DND-41 (cell line): ENCODE data around the gene RPS19.

ENCODE experiments used
- ATAC-seq: fragments of 200-7000 bp; cut with Tn5 transposase; 3 replicates; pipeline ENCODE4 v1.9.1; 2021; ENCODE audit warnings: low read depth; ENCODE audit not compliant: insufficient read depth
- DNase-seq: peaks from one replicate; pipeline ENCODE4 v3.0.0-alpha.2; 2020
- H2AFZ ChIP-seq: 2 replicates; pipeline ENCODE4 v1.6.0; 2012; ENCODE audit warnings: low read depth, low read length
- H3K27ac ChIP-seq: 2 replicates; pipeline ENCODE4 v1.5.1; 2012; ENCODE audit warnings: low read length, inconsistent platforms
- H3K27me3 ChIP-seq: fragments of 200-600 bp; sonication (generic); 2 replicates; pipeline ENCODE4 v1.6.0; 2012; ENCODE audit warnings: low read length, mild to moderate bottlenecking, inconsistent platforms; ENCODE audit not compliant: insufficient read depth, poor library complexity
- H3K36me3 ChIP-seq: 2 replicates; pipeline ENCODE4 v1.5.1; 2012; ENCODE audit warnings: low read length, inconsistent platforms; ENCODE audit not compliant: insufficient read depth
- H3K4me1 ChIP-seq: 2 replicates; pipeline ENCODE4 v1.5.1; 2012; ENCODE audit warnings: mild to moderate bottlenecking, low read length; ENCODE audit not compliant: insufficient read depth
- H3K4me2 ChIP-seq: 2 replicates; pipeline ENCODE4 v1.6.0; 2012; ENCODE audit warnings: mild to moderate bottlenecking, moderate library complexity, low read length, inconsistent platforms; ENCODE audit not compliant: insufficient read depth
- H3K4me3 ChIP-seq, 2 experiments: fragments of 200-600 bp in 1 of 2; shearing (Covaris generic) in 1 of 2; 2 replicates each; pipeline ENCODE4 v1.5.1; 2012 to 2016; ENCODE audit warnings: inconsistent platforms in 2 of 2, low read length in 2 of 2, mild to moderate bottlenecking in 2 of 2, low read depth in 1 of 2, moderate library complexity in 1 of 2
- H3K79me2 ChIP-seq: 2 replicates; pipeline ENCODE4 v1.6.0; 2012; ENCODE audit warnings: low read length, inconsistent platforms; ENCODE audit not compliant: insufficient read depth
- H3K9ac ChIP-seq: 2 replicates; pipeline ENCODE4 v1.6.0; 2012; ENCODE audit warnings: low read depth, mild to moderate bottlenecking, inconsistent platforms, low read length, moderate library complexity
- H3K9me3 ChIP-seq: 2 replicates; pipeline ENCODE4 v1.5.1; 2012; ENCODE audit warnings: low read length, moderate library complexity, mild to moderate bottlenecking, inconsistent platforms; ENCODE audit not compliant: insufficient read depth, severe bottlenecking
- H4K20me1 ChIP-seq: 2 replicates; pipeline ENCODE4 v1.6.0; 2012; ENCODE audit warnings: low read length; ENCODE audit not compliant: insufficient read depth
- CTCF ChIP-seq: IDR thresholded peaks from 2 replicates; pipeline ENCODE4 v1.5.1; 2012; ENCODE audit warnings: borderline replicate concordance, low read length, moderate library complexity, mild to moderate bottlenecking; ENCODE audit not compliant: poor library complexity, severe bottlenecking; ENCODE audit errors: extremely low read depth
- EZH2 ChIP-seq: IDR thresholded peaks from 3 replicates; pipeline ENCODE4 v1.6.1; 2012; ENCODE audit warnings: borderline replicate concordance, low read depth, mild to moderate bottlenecking, moderate library complexity, low read length, inconsistent platforms; ENCODE audit not compliant: severe bottlenecking

RPS19 gene

DNA sequence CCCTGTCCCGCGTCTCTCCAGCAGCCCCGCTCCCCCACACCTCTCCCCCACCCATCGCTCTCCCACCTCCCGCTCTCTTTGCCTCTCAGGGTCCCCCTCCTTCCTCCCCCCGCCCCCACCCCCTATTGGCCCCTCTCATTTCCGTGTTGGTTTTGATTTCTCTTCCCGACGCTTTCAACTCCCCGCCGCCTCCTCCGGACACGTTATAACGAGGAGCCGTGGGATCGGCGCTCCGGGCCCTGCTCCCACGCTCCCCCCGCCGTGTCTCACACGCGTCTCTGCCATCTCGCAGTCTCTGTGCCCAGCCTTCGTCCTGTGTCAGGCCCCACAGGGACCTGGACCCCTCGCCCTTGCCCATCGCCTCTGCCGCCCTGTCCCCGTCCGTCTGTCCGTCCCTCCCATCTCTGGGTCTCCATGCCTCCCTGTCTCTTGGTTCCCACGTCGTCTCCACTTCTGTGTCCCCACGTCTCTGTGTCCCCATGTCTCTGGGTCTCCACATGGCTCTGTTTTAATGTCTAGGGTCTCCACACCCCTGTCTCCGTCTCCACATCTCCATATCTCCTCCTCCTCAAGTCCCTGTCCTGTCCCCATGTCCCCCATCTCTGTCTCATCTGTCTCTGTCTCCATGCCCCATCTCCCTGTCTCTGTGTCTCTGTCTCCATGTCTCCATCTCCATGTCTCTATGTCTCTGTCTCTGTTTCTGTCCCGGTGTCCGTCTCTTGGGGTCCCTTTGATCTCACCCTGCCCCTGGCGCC, 55.1 kb downstream of the RPS19 start:
- no peaks in the 10 kb centered on the region for H3K9me3 ChIP-seq
- H3K27me3 ChIP-seq: no peaks in the 10 kb centered on the region
- H3K36me3 ChIP-seq: peaks cover 13% of the 10 kb centered on the region
- peak overlapping the region in 1 of 2 experiments; percentile 25; a peak in 2 of 4 replicates for H3K4me3 ChIP-seq
- H3K27ac ChIP-seq: no peak overlapping the region
- ATAC-seq: peak; percentile 20
- DNase-seq: peak; percentile 65
- H2AFZ ChIP-seq: no peak overlapping the region
- peak overlapping the region; percentile 53 for H3K4me2 ChIP-seq
- H3K79me2 ChIP-seq: no peaks in the 10 kb centered on the region
- no peak overlapping the region for H3K9ac ChIP-seq
- TF ChIP-seq CTCF (no peak), EZH2 (no peak)
- H4K20me1 ChIP-seq: peaks cover 18% of the 10 kb centered on the region
- peaks cover 7% of the 10 kb centered on the region for H3K4me1 ChIP-seq

GRCh38 chr19:41915776-41916414, 55.8 kb downstream of the RPS19 start:
- H3K4me1 ChIP-seq: peaks cover 7% of the 10 kb centered on the region
- H3K9me3 ChIP-seq: no peaks in the 10 kb centered on the region
- H2AFZ ChIP-seq: no peak overlapping the region
- H3K27ac ChIP-seq: no peak overlapping the region
- peaks cover 10% of the 10 kb centered on the region for H3K36me3 ChIP-seq
- ATAC-seq: no peak
- H3K4me2 ChIP-seq: no peak overlapping the region
- H3K27me3 ChIP-seq: no peaks in the 10 kb centered on the region
- DNase-seq: no peak
- H3K9ac ChIP-seq: no peak overlapping the region
- H3K79me2 ChIP-seq: no peaks in the 10 kb centered on the region
- no peak overlapping the region for H3K4me3 ChIP-seq
- H4K20me1 ChIP-seq: 0 out of 2 replicates have a peak, but pooled peaks cover 17% of the 10 kb centered on the region
- TF ChIP-seq EZH2 (no peak), CTCF (no peak)

GRCh38 chr19:41917676-41918075, 57.6 kb downstream of the RPS19 start:
- Histone ChIP-seq H2AFZ (no peak overlapping the region), H3K36me3 (peaks cover 10% of the 10 kb centered on the region), H3K27me3 (no peaks in the 10 kb centered on the region), H4K20me1 (peaks cover 13% of the 10 kb centered on the region; the same call in 1 of the 2 replicates), H3K4me3 (no peak overlapping the region), H3K4me1 (peaks cover 7% of the 10 kb centered on the region), H3K27ac (no peak overlapping the region), H3K9me3 (no peaks in the 10 kb centered on the region), H3K79me2 (no peaks in the 10 kb centered on the region), H3K9ac (no peak overlapping the region), H3K4me2 (no peak overlapping the region)
- TF ChIP-seq EZH2 (no peak), CTCF (no peak)
- no peak for ATAC-seq
- DNase-seq: no peak
